ENCODE data around the gene HSD11B1L. TPM values are rescaled to one million over a fixed set of nuclear protein-coding genes. Genes with fewer than 3 reads are reported as not detected.

Gene HSD11B1L
- total RNA-seq, 1 experiment from 2014 or later: 6.0 TPM

GRCh38 chr19:5637971-5638370, 42.9 kb upstream of the HSD11B1L start:
- H2AFZ ChIP-seq (ENCODE audit: low read depth, low read length, poor library complexity, severe bottlenecking): no peak overlapping the region
- no peak overlapping the region for H3K4me2 ChIP-seq (ENCODE audit: low read length)
- no peaks in the 10 kb centered on the region for H3K9me3 ChIP-seq (ENCODE audit: control insufficient read depth in 1 of 2, insufficient read depth in 1 of 2, low read depth in 1 of 2, low read length in 2 of 2)
- peaks cover 46% of the 10 kb centered on the region for H4K20me1 ChIP-seq (ENCODE audit: insufficient read depth)
- H3K27ac ChIP-seq (ENCODE audit: low read depth, low read length): no peak overlapping the region
- BruUV-seq (replicated peaks): no TSS peak
- intact Hi-C loops (cut with micrococcal nuclease): no loop called here
- ATAC-seq: no peak
- TF ChIP-seq ZNF274 (IDR thresholded peaks at IDR 0.05; ENCODE audit: low read depth, low read length): no peak
- RAD21 ChIA-PET (ENCODE audit: low non-redundant PET in 1 of 2, low total read pairs in 2 of 2, uncharacterized antibody in 2 of 2, unreplicated experiment in 2 of 2): no interaction called here
- peaks cover 100% of the 10 kb centered on the region for H3K79me2 ChIP-seq (ENCODE audit: insufficient read depth, low read length)
- no peaks in the 10 kb centered on the region for H3K27me3 ChIP-seq (ENCODE audit: insufficient read depth, low read length)
- no peak for DNase-seq (ENCODE audit: low read depth, low spot score)
- POLR2A ChIA-PET: no interaction called here
- H3K36me3 ChIP-seq (ENCODE audit: control insufficient read depth in 1 of 2, insufficient read depth in 2 of 2, low read length in 2 of 2): peaks cover 5 to 18% of the 10 kb centered on the region in 2 experiments; a peak in 2 of 4 replicates
- H3K4me3 ChIP-seq (replicated peaks in 1 of 2; ENCODE audit: low read depth in 1 of 2, low read length in 2 of 2): no peak overlapping the region
- no peaks in the 10 kb centered on the region for H3K9me2 ChIP-seq (ENCODE audit: insufficient read depth)
- H3K4me1 ChIP-seq (ENCODE audit: control insufficient read depth in 1 of 2, insufficient read depth in 2 of 2, low read length in 2 of 2): no peaks in the 10 kb centered on the region
- CTCF ChIA-PET: no interaction called here
- no peak overlapping the region for H3K9ac ChIP-seq (ENCODE audit: low read length)

GRCh38 chr19:5641171-5641570, 39.7 kb upstream of the HSD11B1L start:
- no peak for DNase-seq (ENCODE audit: low read depth, low spot score)
- intact Hi-C loops (cut with micrococcal nuclease): no loop called here
- H3K27me3 ChIP-seq (ENCODE audit: insufficient read depth, low read length): no peaks in the 10 kb centered on the region
- peaks cover 37% of the 10 kb centered on the region; the same call in 1 of the 2 replicates for H4K20me1 ChIP-seq (ENCODE audit: insufficient read depth)
- TF ChIP-seq FOSL1 (IDR thresholded peaks at IDR 0.05; ENCODE audit: low read depth) (no peak), EZH2phosphoT487 (IDR thresholded peaks at IDR 0.05; ENCODE audit: borderline replicate concordance) (no peak), CTCF (IDR thresholded peaks at IDR 0.05 in 2 of 3, conservative IDR thresholded peaks at IDR 0.05 in 1 of 3; ENCODE audit: borderline replicate concordance in 1 of 3, insufficient read depth in 1 of 3, low read depth in 2 of 3, low read length in 2 of 3) (no peak), ZNF274 (IDR thresholded peaks at IDR 0.05; ENCODE audit: low read depth, low read length) (no peak), EZH2 (IDR thresholded peaks at IDR 0.05) (no peak), MAX (IDR thresholded peaks at IDR 0.05) (no peak), ELF1 (IDR thresholded peaks at IDR 0.05; ENCODE audit: borderline replicate concordance, low read depth) (no peak), TCF7L2 (IDR thresholded peaks at IDR 0.05; ENCODE audit: borderline replicate concordance, extremely low read depth, insufficient read depth, insufficient read length) (no peak), ZFX (IDR thresholded peaks at IDR 0.05) (no peak), JUND (IDR thresholded peaks at IDR 0.05) (no peak), SRF (IDR thresholded peaks at IDR 0.05; ENCODE audit: low read depth) (no peak), RAD21 (IDR thresholded peaks at IDR 0.05; ENCODE audit: low read depth) (no peak), EGR1 (IDR thresholded peaks at IDR 0.05; ENCODE audit: low read depth) (no peak), ZBTB33 (IDR thresholded peaks at IDR 0.05; ENCODE audit: extremely low read depth, insufficient replicate concordance, low read length) (no peak), ATF3 (IDR thresholded peaks at IDR 0.05) (no peak), CBX3 (IDR thresholded peaks at IDR 0.05; ENCODE audit: low read depth) (no peak)
- peaks cover 100% of the 10 kb centered on the region for H3K79me2 ChIP-seq (ENCODE audit: insufficient read depth, low read length)
- H2AFZ ChIP-seq (ENCODE audit: low read depth, low read length, poor library complexity, severe bottlenecking): no peak overlapping the region
- H3K9ac ChIP-seq (ENCODE audit: low read length): no peak overlapping the region
- ChIA-PET CTCF (no interaction called here), POLR2A (no interaction called here), RAD21 (ENCODE audit: low non-redundant PET in 1 of 2, low total read pairs in 2 of 2, uncharacterized antibody in 2 of 2, unreplicated experiment in 2 of 2) (no interaction called here)
- no peaks in the 10 kb centered on the region for H3K4me1 ChIP-seq (ENCODE audit: control insufficient read depth in 1 of 2, insufficient read depth in 2 of 2, low read length in 2 of 2)
- H3K4me2 ChIP-seq (ENCODE audit: low read length): no peak overlapping the region
- H3K9me3 ChIP-seq (ENCODE audit: control insufficient read depth in 1 of 2, insufficient read depth in 1 of 2, low read depth in 1 of 2, low read length in 2 of 2): no peaks in the 10 kb centered on the region
- no peak for ATAC-seq
- no peak overlapping the region for H3K4me3 ChIP-seq (replicated peaks in 1 of 2; ENCODE audit: low read depth in 1 of 2, low read length in 2 of 2)
- H3K27ac ChIP-seq (ENCODE audit: low read depth, low read length): no peak overlapping the region
- no TSS peak for BruUV-seq (replicated peaks)
- H3K9me2 ChIP-seq (ENCODE audit: insufficient read depth): no peaks in the 10 kb centered on the region
- peaks cover 27 to 43% of the 10 kb centered on the region in 2 experiments; a peak in 3 of 4 replicates for H3K36me3 ChIP-seq (ENCODE audit: control insufficient read depth in 1 of 2, insufficient read depth in 2 of 2, low read length in 2 of 2)
